ENCODE data around the gene C12orf57. TPM values are rescaled to one million over a fixed set of nuclear protein-coding genes. Genes with fewer than 3 reads are reported as not detected.

C12orf57 gene
- total and polyA plus RNA-seq, 2 of the 8 experiments (the other 6 are each of a cell fraction or from before 2014, with no cell fraction given) = 174 to 993 TPM

DNA sequence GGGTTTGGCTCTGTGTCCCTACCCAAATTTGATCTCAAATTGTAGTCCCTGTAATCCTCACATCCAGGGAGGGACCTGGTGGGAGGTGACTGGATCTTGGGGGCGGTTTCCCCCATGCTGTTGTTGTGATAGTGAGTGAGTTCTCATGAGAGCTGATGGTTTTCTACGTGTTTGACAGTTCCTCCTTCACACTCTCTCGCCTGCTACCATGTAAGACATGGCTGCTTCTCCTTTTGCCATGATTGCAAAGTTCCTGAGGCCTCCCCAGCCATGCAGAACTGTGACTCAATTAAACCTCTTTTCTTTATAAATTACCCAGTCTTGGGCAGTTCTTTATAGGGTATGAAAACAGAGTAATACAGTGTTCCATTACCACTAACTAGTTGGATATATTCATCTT lies 49.5 kb upstream of the C12orf57 start (continued):
- no peak for TF ChIP-seq TEAD4 (IDR thresholded peaks at IDR 0.05; ENCODE audit: low read depth, low read length)
- no peak for TF ChIP-seq BACH1 (IDR thresholded peaks at IDR 0.05; ENCODE audit: low read length)
- TF ChIP-seq MAFK (IDR thresholded peaks at IDR 0.05; ENCODE audit: low read depth, low read length) = no peak
- no peak for TF ChIP-seq TAF1 (IDR thresholded peaks at IDR 0.05; ENCODE audit: low read depth, low read length)
- no peak for TF ChIP-seq YY1 (IDR thresholded peaks at IDR 0.05; ENCODE audit: low read depth, low read length)
- TF ChIP-seq ZNF274 (IDR thresholded peaks at IDR 0.05; ENCODE audit: borderline replicate concordance, extremely low read depth, low read length) = no peak
- no peak for TF ChIP-seq SP1 (IDR thresholded peaks at IDR 0.05; ENCODE audit: low read depth, low read length)
- TF ChIP-seq GABPA (IDR thresholded peaks at IDR 0.05; ENCODE audit: borderline replicate concordance, insufficient read depth, low read length) = no peak

Measured in H1 (cell line).